Esophagus squamous epithelium (tissue), 4 donors: ENCODE data around the gene TMEM158.

ENCODE experiments used
- CTCF ChIP-seq, 6 experiments: fragments of 450-650 bp in 4 of 6; fragments of 200-600 bp in 2 of 6; sonication (generic) in 2 of 6; IDR thresholded peaks; one replicate each; pipeline ENCODE4 v1.5.1; 2016 to 2019; ENCODE audit warnings: antibody characterized with exemption in 6 of 6, mild to moderate bottlenecking in 4 of 6, moderate library complexity in 4 of 6
- POLR2A ChIP-seq, 4 donors: fragments of 450-650 bp; IDR thresholded peaks; one replicate each; pipeline ENCODE4 v1.6.1; 2017; ENCODE audit warnings: antibody characterized with exemption in 4 of 4, mild to moderate bottlenecking in 4 of 4, moderate library complexity in 3 of 4

- no peak for TF ChIP-seq CTCF (IDR thresholded peaks at IDR 0.05)
- TF ChIP-seq POLR2A (IDR thresholded peaks at IDR 0.05), result no peak
Measured at GRCh38 chr3:45252826-45253225, 26.7 kb upstream of the TMEM158 start.
